Chondrocyte (in vitro differentiated cells): ENCODE results near the gene NELFB. TPM values are rescaled to one million over a fixed set of nuclear protein-coding genes. Genes with fewer than 3 reads are reported as not detected.

ENCODE experiments used
- DNase-seq: peaks from one replicate; pipeline ENCODE4 v3.0.0; 2021; ENCODE audit warnings: mixed read lengths, low spot score
- H3K27ac Mint-ChIP-seq: one replicate; pipeline ENCODE4 v1.8.0; 2021; ENCODE audit warnings: mild to moderate bottlenecking, moderate library complexity, mixed read lengths; ENCODE audit not compliant: unreplicated experiment
- H3K27me3 Mint-ChIP-seq: 2 replicates; pipeline ENCODE4 v1.8.0; 2021; ENCODE audit warnings: low read depth, mixed read lengths
- H3K36me3 Mint-ChIP-seq: 2 replicates; pipeline ENCODE4 v1.8.0; 2021; ENCODE audit warnings: low read depth, mixed read lengths
- H3K4me1 Mint-ChIP-seq: 2 replicates; pipeline ENCODE4 v1.8.0; 2021; ENCODE audit warnings: low read depth, mild to moderate bottlenecking, mixed read lengths
- H3K4me3 Mint-ChIP-seq: one replicate; pipeline ENCODE4 v1.8.0; 2021; ENCODE audit warnings: mild to moderate bottlenecking, moderate library complexity, mixed read lengths; ENCODE audit not compliant: unreplicated experiment
- H3K9me3 Mint-ChIP-seq: 2 replicates; pipeline ENCODE4 v1.8.0; 2021; ENCODE audit warnings: low read depth, mixed read lengths
- total RNA-seq: library from RNA; stranded (reverse); gene quantifications from 3 replicates; pipeline ENCODE4 v1.2.1, GENCODE V29; 2021
- TF ChIP-seq, protein P1 (sequence below): fragments of 200-600 bp; sonication (generic); IDR thresholded peaks from 2 replicates; pipeline ENCODE4 v1.5.0; 2021; ENCODE audit warnings: antibody characterized with exemption, mild to moderate bottlenecking, moderate library complexity

The NELFB gene
- total RNA-seq, 1 donor from 2014 or later, result 48.0 TPM

GRCh38 chr9:137317718-137318511 lies 62.8 kb downstream of the NELFB start:
- H3K27ac Mint-ChIP-seq, result peak overlapping the region; percentile 41
- DNase-seq, result no peak
- H3K9me3 Mint-ChIP-seq, result no peaks in the 10 kb centered on the region
- TF ChIP-seq, protein P1, sequence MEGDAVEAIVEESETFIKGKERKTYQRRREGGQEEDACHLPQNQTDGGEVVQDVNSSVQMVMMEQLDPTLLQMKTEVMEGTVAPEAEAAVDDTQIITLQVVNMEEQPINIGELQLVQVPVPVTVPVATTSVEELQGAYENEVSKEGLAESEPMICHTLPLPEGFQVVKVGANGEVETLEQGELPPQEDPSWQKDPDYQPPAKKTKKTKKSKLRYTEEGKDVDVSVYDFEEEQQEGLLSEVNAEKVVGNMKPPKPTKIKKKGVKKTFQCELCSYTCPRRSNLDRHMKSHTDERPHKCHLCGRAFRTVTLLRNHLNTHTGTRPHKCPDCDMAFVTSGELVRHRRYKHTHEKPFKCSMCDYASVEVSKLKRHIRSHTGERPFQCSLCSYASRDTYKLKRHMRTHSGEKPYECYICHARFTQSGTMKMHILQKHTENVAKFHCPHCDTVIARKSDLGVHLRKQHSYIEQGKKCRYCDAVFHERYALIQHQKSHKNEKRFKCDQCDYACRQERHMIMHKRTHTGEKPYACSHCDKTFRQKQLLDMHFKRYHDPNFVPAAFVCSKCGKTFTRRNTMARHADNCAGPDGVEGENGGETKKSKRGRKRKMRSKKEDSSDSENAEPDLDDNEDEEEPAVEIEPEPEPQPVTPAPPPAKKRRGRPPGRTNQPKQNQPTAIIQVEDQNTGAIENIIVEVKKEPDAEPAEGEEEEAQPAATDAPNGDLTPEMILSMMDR, result no peak
- H3K27me3 Mint-ChIP-seq, result no peaks in the 10 kb centered on the region
- H3K4me1 Mint-ChIP-seq, result peaks cover 7% of the 10 kb centered on the region
- no peaks in the 10 kb centered on the region for H3K36me3 Mint-ChIP-seq
- no peak overlapping the region for H3K4me3 Mint-ChIP-seq

DNA sequence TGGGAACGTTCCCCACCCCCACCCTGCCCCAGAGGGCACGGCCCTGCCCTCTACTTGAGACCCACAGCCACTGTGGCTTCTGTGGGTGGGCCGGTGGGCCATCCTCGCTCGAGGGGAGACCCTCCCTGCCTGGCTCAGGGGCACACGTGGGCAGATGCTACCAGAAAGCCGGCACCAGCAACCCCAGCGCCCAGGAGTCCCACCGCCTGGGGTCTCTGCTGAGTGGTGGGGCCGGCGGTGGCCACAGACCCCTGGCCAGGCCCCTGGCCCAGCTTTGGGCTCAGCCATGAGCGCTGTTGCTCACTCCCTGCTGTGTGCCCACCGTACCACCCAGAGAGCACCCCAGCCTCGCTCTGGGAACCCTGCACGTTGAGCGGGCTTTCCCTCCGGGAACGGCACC lies 63.5 kb downstream of the NELFB start:
- peaks cover 7% of the 10 kb centered on the region for H3K4me1 Mint-ChIP-seq
- no peak for DNase-seq
- H3K9me3 Mint-ChIP-seq, result no peaks in the 10 kb centered on the region
- TF ChIP-seq, protein P1, result no peak
- H3K4me3 Mint-ChIP-seq, result no peak overlapping the region
- peak overlapping the region; percentile 79 for H3K27ac Mint-ChIP-seq
- H3K27me3 Mint-ChIP-seq, result no peaks in the 10 kb centered on the region
- H3K36me3 Mint-ChIP-seq, result no peaks in the 10 kb centered on the region

DNA sequence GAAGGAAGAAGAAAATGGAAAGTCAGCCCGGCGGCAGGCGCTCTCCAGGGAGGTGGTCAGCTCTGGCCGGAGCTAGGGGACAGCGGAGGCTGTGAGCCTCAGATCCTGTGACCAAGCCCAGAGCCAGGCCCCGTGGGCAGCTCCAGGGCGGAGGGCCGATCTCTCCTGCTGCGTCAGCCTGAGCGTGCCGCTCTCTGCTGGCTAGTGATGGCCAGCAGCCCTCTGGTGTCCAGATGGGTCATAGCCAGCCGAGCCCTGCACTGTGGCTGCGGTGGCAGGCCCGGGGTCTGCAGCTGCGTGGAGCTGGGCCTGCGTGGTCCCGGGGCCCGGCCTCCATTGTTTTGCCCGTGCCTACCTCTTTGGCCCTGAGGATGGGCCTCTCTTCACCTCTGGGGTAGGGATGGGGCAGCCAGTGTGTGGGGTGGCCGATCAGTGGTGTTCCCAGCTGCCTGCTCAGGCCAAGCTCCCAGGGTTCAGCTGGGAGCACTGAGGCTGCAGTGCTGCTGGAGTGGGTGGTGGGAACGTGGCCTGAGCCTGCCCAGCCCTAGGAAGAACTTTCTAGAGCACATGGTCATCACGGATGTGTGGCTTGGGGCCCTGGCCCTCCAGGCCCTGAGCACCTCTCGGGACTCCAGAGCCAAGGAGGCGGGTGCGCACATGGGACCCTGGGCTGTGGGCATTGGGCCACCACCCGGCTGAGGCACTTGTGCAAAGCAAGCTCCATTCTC lies 64.0 kb downstream of the NELFB start:
- Mint-ChIP-seq H3K9me3 (no peaks in the 10 kb centered on the region), H3K36me3 (no peaks in the 10 kb centered on the region), H3K27me3 (no peaks in the 10 kb centered on the region), H3K4me3 (no peak overlapping the region), H3K27ac (peak overlapping the region; percentile 79), H3K4me1 (peaks cover 7% of the 10 kb centered on the region)
- no peak for DNase-seq
- TF ChIP-seq, protein P1, result peak; percentile 72

DNA sequence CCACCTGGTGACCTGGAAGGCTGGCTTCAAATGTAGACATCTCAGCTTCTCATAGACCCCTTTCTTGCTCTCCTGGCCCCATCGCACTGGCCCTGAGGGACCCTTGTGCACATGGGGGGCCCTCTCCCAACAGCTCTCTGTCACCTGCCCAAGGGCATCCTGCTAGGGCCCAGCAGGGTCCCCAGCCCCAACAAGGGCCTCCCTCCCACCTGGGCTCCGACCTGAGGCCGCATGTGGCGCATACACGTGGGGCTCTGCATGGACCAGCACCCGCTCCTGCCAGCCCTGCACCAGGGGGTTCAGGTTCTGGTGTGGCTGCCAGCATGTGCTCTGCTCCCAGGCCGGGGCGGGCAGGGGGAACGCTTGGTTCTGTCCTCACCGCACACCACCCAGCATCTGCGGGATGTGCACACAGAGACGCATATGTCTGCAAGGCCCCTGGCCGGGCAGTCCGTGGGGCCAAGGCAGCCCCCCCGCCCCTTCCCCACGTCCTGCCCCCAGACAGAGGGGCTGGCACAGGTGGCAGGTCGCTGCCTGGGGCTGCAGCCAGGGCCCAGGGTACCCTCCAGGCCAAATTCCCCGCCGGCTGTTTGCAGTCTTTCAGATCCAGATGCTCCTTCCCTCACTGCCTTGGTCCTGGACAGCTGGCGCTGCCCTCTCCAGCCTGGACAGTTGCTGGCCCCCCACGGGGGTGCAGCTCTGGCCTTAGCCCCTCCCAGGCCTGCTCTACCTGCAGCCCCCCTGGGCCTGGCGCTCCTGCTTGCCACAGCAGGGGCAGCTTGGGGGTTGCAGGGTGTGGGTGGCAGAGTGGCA lies 64.8 kb downstream of the NELFB start:
- no peak for DNase-seq
- H3K4me1 Mint-ChIP-seq, result peaks cover 7% of the 10 kb centered on the region
- no peaks in the 10 kb centered on the region for H3K9me3 Mint-ChIP-seq
- H3K27ac Mint-ChIP-seq, result no peak overlapping the region
- H3K4me3 Mint-ChIP-seq, result no peak overlapping the region
- no peaks in the 10 kb centered on the region for H3K27me3 Mint-ChIP-seq
- TF ChIP-seq, protein P1, result no peak
- no peaks in the 10 kb centered on the region for H3K36me3 Mint-ChIP-seq
